Testis (tissue), 3 donors: ENCODE measurements around the gene BTRC. TPM values are rescaled to one million over a fixed set of nuclear protein-coding genes. Genes with fewer than 3 reads are reported as not detected.

Experiments used
- DNase-seq: peaks from one replicate; pipeline ENCODE4 v3.0.0-alpha.2; 2019
- H3K27ac ChIP-seq, 2 donors: fragments of 200-600 bp; sonication (generic); one replicate each; pipeline ENCODE4 v1.5.1; 2019
- H3K27me3 ChIP-seq: fragments of 200-600 bp; sonication (generic); one replicate; pipeline ENCODE4 v1.5.1; 2019
- H3K36me3 ChIP-seq: fragments of 200-600 bp; sonication (generic); one replicate; pipeline ENCODE4 v1.5.1; 2017; ENCODE audit warnings: low read depth; ENCODE audit errors: missing control alignments
- H3K4me1 ChIP-seq: fragments of 200-600 bp; sonication (generic); one replicate; pipeline ENCODE4 v1.5.1; 2019
- H3K4me3 ChIP-seq, 2 donors: fragments of 200-600 bp; sonication (generic); one replicate each; pipeline ENCODE4 v1.5.1; 2017 to 2019
- H3K9me3 ChIP-seq: fragments of 200-600 bp; sonication (generic); one replicate; pipeline ENCODE4 v1.5.1; 2017
- CTCF ChIP-seq, 3 experiments: fragments of 450-650 bp in 2 of 3; fragments of 200-600 bp in 1 of 3; sonication (generic) in 1 of 3; IDR thresholded peaks; one replicate each; pipeline ENCODE4 v1.5.1; 2016 to 2019; ENCODE audit warnings: antibody characterized with exemption in 3 of 3, mild to moderate bottlenecking in 2 of 3, moderate library complexity in 1 of 3
- POLR2A ChIP-seq: fragments of 450-650 bp; IDR thresholded peaks from one replicate; pipeline ENCODE4 v1.6.1; 2017; ENCODE audit warnings: antibody characterized with exemption, mild to moderate bottlenecking, moderate library complexity
- WGBS, 2 donors: methylation state at CpG; one replicate each; pipeline ENCODE4 v1.1.5; 2018; 5-methylcytosine and 5-hydroxymethylcytosine counted together
- intact Hi-C: fragments of 100-400 bp; cut with DNase I; formaldehyde crosslinking; loops from one replicate; pipeline ENCODE4 v1.15.1; 2023; ENCODE audit warnings: low total_unique reads
- polyA plus RNA-seq: library from polyadenylated mRNA; stranded (reverse); fragments of 350-450 nt; fragmentation: Illumina TruSeq; extraction: RNeasy Lipid Tissue Mini Kit (QIAGEN cat#74804); gene quantifications from one replicate; pipeline ENCODE4 v1.2.3, GENCODE V29; 2014; ENCODE audit warnings: low read depth, low replicate concordance; ENCODE audit not compliant: insufficient read depth
- total RNA-seq, 2 donors: library from RNA; depleted of rRNA; stranded (reverse); fragments of >200 nt; gene quantifications; one replicate each; pipeline ENCODE4 v1.2.3, GENCODE V29; 2016

BTRC gene
- total and polyA plus RNA-seq, 3 donors from 2014 or later, result 40.0 to 43.8 (median 41.0) TPM

GRCh38 chr10:101452176-101452575 is 98.2 kb downstream of the BTRC start:
- Histone ChIP-seq H3K27ac (no peak overlapping the region), H3K36me3 (no peaks in the 10 kb centered on the region), H3K4me3 (no peak overlapping the region), H3K4me1 (no peaks in the 10 kb centered on the region), H3K27me3 (no peaks in the 10 kb centered on the region), H3K9me3 (no peaks in the 10 kb centered on the region)
- intact Hi-C loops, result no loop called here
- DNase-seq, result no peak
- WGBS, 2 donors, result 95 to 97% methylated on average over 1 of the region's 1 CpG
- TF ChIP-seq CTCF (IDR thresholded peaks at IDR 0.05) (no peak), POLR2A (no peak)

- Histone ChIP-seq H3K9me3 (no peaks in the 10 kb centered on the region), H3K4me3 (no peak overlapping the region), H3K27me3 (no peaks in the 10 kb centered on the region), H3K27ac (no peak overlapping the region), H3K4me1 (no peaks in the 10 kb centered on the region), H3K36me3 (no peaks in the 10 kb centered on the region)
- no peak for TF ChIP-seq CTCF (IDR thresholded peaks at IDR 0.05)
- TF ChIP-seq POLR2A, result no peak
- intact Hi-C loops, result no loop called here
- WGBS, 2 donors, result 69 to 75% methylated on average over 1 of the region's 1 CpG
- no peak for DNase-seq
These were observed 98.6 kb downstream of the BTRC start for GRCh38 chr10:101452593-101452992.

GRCh38 chr10:101453318-101453717 is 99.4 kb downstream of the BTRC start:
- intact Hi-C loops, result no loop called here
- H3K27ac ChIP-seq, result no peak overlapping the region
- H3K4me1 ChIP-seq, result no peaks in the 10 kb centered on the region
- DNase-seq, result no peak
- H3K27me3 ChIP-seq, result no peaks in the 10 kb centered on the region
- no peak for TF ChIP-seq POLR2A
- no peak for TF ChIP-seq CTCF (IDR thresholded peaks at IDR 0.05)
- H3K4me3 ChIP-seq, result no peak overlapping the region
- 96 to 97% methylated on average over 1 of the region's 1 CpG for WGBS, 2 donors
- H3K9me3 ChIP-seq, result no peaks in the 10 kb centered on the region
- no peaks in the 10 kb centered on the region for H3K36me3 ChIP-seq

- no peak overlapping the region for H3K27ac ChIP-seq
- no peaks in the 10 kb centered on the region for H3K36me3 ChIP-seq
- TF ChIP-seq POLR2A, result no peak
- TF ChIP-seq CTCF (IDR thresholded peaks at IDR 0.05), result no peak
- H3K4me1 ChIP-seq, result no peaks in the 10 kb centered on the region
- no peaks in the 10 kb centered on the region for H3K9me3 ChIP-seq
- no peaks in the 10 kb centered on the region for H3K27me3 ChIP-seq
- 73 to 88% methylated on average over 6 of the region's 6 CpGs for WGBS, 2 donors
- H3K4me3 ChIP-seq, result no peak overlapping the region
- no peak for DNase-seq
- intact Hi-C loops, result no loop called here
These were observed 100.1 kb downstream of the BTRC start for GRCh38 chr10:101453791-101454718.

- Histone ChIP-seq H3K4me3 (no peak overlapping the region), H3K27me3 (no peaks in the 10 kb centered on the region), H3K4me1 (no peaks in the 10 kb centered on the region), H3K36me3 (no peaks in the 10 kb centered on the region), H3K27ac (no peak overlapping the region), H3K9me3 (no peaks in the 10 kb centered on the region)
- no peak for DNase-seq
- TF ChIP-seq CTCF (IDR thresholded peaks at IDR 0.05) (no peak), POLR2A (no peak)
- 79 to 83% methylated on average over 1 of the region's 1 CpG for WGBS, 2 donors
- intact Hi-C loops, result no loop called here
These were observed 104.9 kb downstream of the BTRC start for GRCh38 chr10:101458869-101459268.
